ENCODE data around the gene RNF14. TPM values are rescaled to one million over a fixed set of nuclear protein-coding genes. Genes with fewer than 3 reads are reported as not detected.

The RNF14 gene
- total RNA-seq, 1 donor from 2014 or later: 51.6 TPM

GRCh38 chr5:141952020-141952419 lies 16.9 kb upstream of the RNF14 start:
- Mint-ChIP-seq H3K27ac (ENCODE audit: unreplicated experiment) (peak overlapping the region; percentile 98), H3K27me3 (ENCODE audit: unreplicated experiment) (peaks cover 15% of the 10 kb centered on the region), H3K36me3 (ENCODE audit: low read depth, unreplicated experiment) (peaks cover 48% of the 10 kb centered on the region), H3K4me3 (ENCODE audit: unreplicated experiment) (peak overlapping the region; percentile 84), H3K9me3 (ENCODE audit: unreplicated experiment) (no peaks in the 10 kb centered on the region), H3K4me1 (ENCODE audit: unreplicated experiment) (peaks cover 85% of the 10 kb centered on the region)
- DNase-seq (ENCODE audit: low spot score): no peak
- TF ChIP-seq CTCF (IDR thresholded peaks at IDR 0.05; ENCODE audit: unreplicated experiment): no peak

- no peak for TF ChIP-seq CTCF (IDR thresholded peaks at IDR 0.05; ENCODE audit: unreplicated experiment)
Observed at GRCh38 chr5:141954194-141954593, 14.7 kb upstream of the RNF14 start.

GRCh38 chr5:141957367-141957996 lies 11.4 kb upstream of the RNF14 start:
- peaks cover 16% of the 10 kb centered on the region for H3K27me3 Mint-ChIP-seq (ENCODE audit: unreplicated experiment)
- peaks cover 83% of the 10 kb centered on the region for H3K4me1 Mint-ChIP-seq (ENCODE audit: unreplicated experiment)
- H3K9me3 Mint-ChIP-seq (ENCODE audit: unreplicated experiment): no peaks in the 10 kb centered on the region
- H3K4me3 Mint-ChIP-seq (ENCODE audit: unreplicated experiment): peak overlapping the region; percentile 89
- H3K27ac Mint-ChIP-seq (ENCODE audit: unreplicated experiment): peak overlapping the region; percentile 98
- TF ChIP-seq CTCF (IDR thresholded peaks at IDR 0.05; ENCODE audit: unreplicated experiment): no peak
- H3K36me3 Mint-ChIP-seq (ENCODE audit: low read depth, unreplicated experiment): peaks cover 19% of the 10 kb centered on the region
- no peak for DNase-seq (ENCODE audit: low spot score)

More at GRCh38 chr5:141954194-141954593, 14.7 kb upstream of the RNF14 start:
- Mint-ChIP-seq H3K27me3 (ENCODE audit: unreplicated experiment) (peaks cover 22% of the 10 kb centered on the region), H3K9me3 (ENCODE audit: unreplicated experiment) (no peaks in the 10 kb centered on the region), H3K4me3 (ENCODE audit: unreplicated experiment) (peak overlapping the region; percentile 84), H3K27ac (ENCODE audit: unreplicated experiment) (peak overlapping the region; percentile 98), H3K36me3 (ENCODE audit: low read depth, unreplicated experiment) (peaks cover 33% of the 10 kb centered on the region), H3K4me1 (ENCODE audit: unreplicated experiment) (peaks cover 90% of the 10 kb centered on the region)
- no peak for DNase-seq (ENCODE audit: low spot score)

GRCh38 chr5:141958113-141958512 lies 10.8 kb upstream of the RNF14 start, which contains the start of gene PCDH12:
TSS of gene PCDH12 (minus strand) at chr5:141958202. CDS start at chr5:141957851, 351 bp downstream.
- H3K27me3 Mint-ChIP-seq (ENCODE audit: unreplicated experiment): peaks cover 16% of the 10 kb centered on the region
- peak; percentile 68 for DNase-seq (ENCODE audit: low spot score)
- no peak for TF ChIP-seq CTCF (IDR thresholded peaks at IDR 0.05; ENCODE audit: unreplicated experiment)
- peak within 1 kb of the TSS; percentile 98 for H3K27ac Mint-ChIP-seq (ENCODE audit: unreplicated experiment)
- H3K36me3 Mint-ChIP-seq (ENCODE audit: low read depth, unreplicated experiment): peaks cover 14% of the 10 kb centered on the region
- no peaks in the 10 kb centered on the region for H3K9me3 Mint-ChIP-seq (ENCODE audit: unreplicated experiment)
- H3K4me1 Mint-ChIP-seq (ENCODE audit: unreplicated experiment): peaks cover 77% of the 10 kb centered on the region
- H3K4me3 Mint-ChIP-seq (ENCODE audit: unreplicated experiment): peak within 1 kb of the TSS; percentile 89

- TF ChIP-seq CTCF (IDR thresholded peaks at IDR 0.05; ENCODE audit: unreplicated experiment): no peak
- Mint-ChIP-seq H3K36me3 (ENCODE audit: low read depth, unreplicated experiment) (peaks cover 10% of the 10 kb centered on the region), H3K27me3 (ENCODE audit: unreplicated experiment) (peaks cover 16% of the 10 kb centered on the region), H3K27ac (ENCODE audit: unreplicated experiment) (peak overlapping the region; percentile 98), H3K9me3 (ENCODE audit: unreplicated experiment) (no peaks in the 10 kb centered on the region), H3K4me3 (ENCODE audit: unreplicated experiment) (peak overlapping the region; percentile 89), H3K4me1 (ENCODE audit: unreplicated experiment) (peaks cover 71% of the 10 kb centered on the region)
- DNase-seq (ENCODE audit: low spot score): no peak
Observed at GRCh38 chr5:141958546-141959172, 10.2 kb upstream of the RNF14 start.

Data from endothelial cell (in vitro differentiated cells).